Measurements from ENCODE around the gene LASP1. TPM values are rescaled to one million over a fixed set of nuclear protein-coding genes. Genes with fewer than 3 reads are reported as not detected.

Gene LASP1
- total and polyA plus RNA-seq, 2 of the 8 experiments (the other 6 are each of a cell fraction or from before 2014, with no cell fraction given), result 114 to 180 TPM

- Histone ChIP-seq H3K14ac (ENCODE audit: insufficient read length) (no peak overlapping the region), H3K23me2 (ENCODE audit: low read depth, low read length) (no peaks in the 10 kb centered on the region), H3K4ac (replicated peaks; ENCODE audit: insufficient read length, low read depth, low read length) (no peak overlapping the region), H2BK20ac (ENCODE audit: low read length) (no peak overlapping the region), H4K91ac (replicated peaks; ENCODE audit: insufficient read length, low read length) (no peak overlapping the region), H2BK12ac (ENCODE audit: low read depth, low read length) (no peak overlapping the region), H3K4me2 (ENCODE audit: insufficient read depth in 1 of 2, low read depth in 2 of 2, low read length in 2 of 2) (no peak overlapping the region), H4K5ac (ENCODE audit: insufficient read length, low read depth, low read length) (no peak overlapping the region), H3K23ac (ENCODE audit: insufficient read length) (no peak overlapping the region), H3K79me1 (ENCODE audit: low read depth, low read length) (no peaks in the 10 kb centered on the region; the same call in 1 of the 2 replicates), H3K36me3 (ENCODE audit: control insufficient read depth in 2 of 4, insufficient read depth in 4 of 4, low read length in 3 of 4) (peaks cover 4 to 16% (median 10%) of the 10 kb centered on the region in 4 experiments; a peak in 7 of 8 replicates), H3K9me3 (ENCODE audit: insufficient read depth in 2 of 2, low read depth in 1 of 2, low read length in 1 of 2) (no peaks in the 10 kb centered on the region), H4K8ac (ENCODE audit: extremely low read depth, insufficient read depth, low read length) (no peak overlapping the region), H2BK15ac (ENCODE audit: low read length) (no peak overlapping the region), H2BK120ac (replicated peaks; ENCODE audit: low read depth, low read length) (no peak overlapping the region), H2BK5ac (ENCODE audit: low read depth, low read length) (peak overlapping the region; percentile 60), H3K4me1 (replicated peaks in 1 of 4; ENCODE audit: control insufficient read depth in 3 of 4, insufficient read depth in 4 of 4, low read length in 3 of 4) (peaks cover 0 to 10% (median 4%) of the 10 kb centered on the region in 4 experiments; a peak in 6 of 7 replicates), H3K9ac (replicated peaks in 1 of 4; ENCODE audit: extremely low read depth in 1 of 4, low read depth in 3 of 4, low read length in 3 of 4) (no peak overlapping the region; a peak in 2 of 7 replicates), H4K20me1 (replicated peaks in 1 of 2; ENCODE audit: control insufficient read depth in 1 of 2, insufficient read depth in 2 of 2, low read length in 2 of 2) (peaks cover 0 to 3% of the 10 kb centered on the region in 2 experiments), H3K79me2 (ENCODE audit: control insufficient read depth in 1 of 2, insufficient read depth in 2 of 2, low read length in 2 of 2) (no peaks in the 10 kb centered on the region), H3K18ac (ENCODE audit: extremely low read depth, low read length) (no peak overlapping the region), H2AK5ac (ENCODE audit: low read depth, low read length) (no peak overlapping the region), H3K4me3 (ENCODE audit: extremely low read depth in 1 of 4, insufficient read depth in 2 of 4, low read depth in 3 of 4, low read length in 4 of 4) (no peak overlapping the region), H3K27ac (ENCODE audit: low read depth, low read length) (no peak overlapping the region), H3K27me3 (replicated peaks in 1 of 4; ENCODE audit: control insufficient read depth in 3 of 4, extremely low read depth in 1 of 4, insufficient read depth in 3 of 4, low read length in 3 of 4) (no peaks in the 10 kb centered on the region), H3K56ac (replicated peaks; ENCODE audit: insufficient read length, low read depth, low read length) (no peak overlapping the region), H2AFZ (ENCODE audit: low read length) (no peak overlapping the region)
- ChIA-PET POLR2A (ENCODE audit: partially characterized antibody) (interaction anchor here (1.2 to 4.0 kb wide), 7 partner anchors 13 to 146 kb away, joined by 3 to 16 read pairs (median 4); partner anchors contain the start of genes LASP1 and RPL23), CTCF (ENCODE audit: partially characterized antibody) (interaction anchor here (0.5 to 1.3 kb wide), 4 partner anchors 12 to 337 kb away, joined by 3 to 4 read pairs (median 4); no protein-coding TSS in a partner anchor)
- WGBS, 2 experiments (ENCODE audit: extremely low coverage in 1 of 2, insufficient coverage in 1 of 2, insufficient read length in 1 of 2, insufficient replicate concordance in 2 of 2, low coverage in 1 of 2, low lambda C conversion rate in 2 of 2, missing lambda C conversion rate in 1 of 2), result 87% methylated on average over 9 of the region's 9 CpGs; no CpG with 5 or more reads in 1 of the 2 experiments
- FAIRE-seq (no peak), DNase-seq (ENCODE audit: low read depth in 1 of 2, low spot score in 2 of 2) (no peak)
- TF ChIP-seq BCL11A (IDR thresholded peaks at IDR 0.05; ENCODE audit: low read depth in 2 of 2, low read length in 2 of 2) (no peak), CBX8 (IDR thresholded peaks at IDR 0.05; ENCODE audit: borderline replicate concordance, low read depth, low read length) (no peak), TAF7 (optimal IDR thresholded peaks at IDR 0.05; ENCODE audit: borderline replicate concordance, low read depth, low read length) (no peak), SAP30 (IDR thresholded peaks at IDR 0.05; ENCODE audit: insufficient read depth, insufficient replicate concordance, low read length) (no peak), CBX5 (IDR thresholded peaks at IDR 0.05; ENCODE audit: low read depth, low read length) (no peak), RNF2 (IDR thresholded peaks at IDR 0.05; ENCODE audit: borderline replicate concordance, low read depth, low read length, missing control alignments, poor library complexity, severe bottlenecking) (no peak), EP300 (IDR thresholded peaks at IDR 0.05; ENCODE audit: borderline replicate concordance in 1 of 2, low read depth in 2 of 2, low read length in 2 of 2) (no peak), RBBP5 (IDR thresholded peaks at IDR 0.05; ENCODE audit: borderline replicate concordance, low read depth, low read length) (no peak), NANOG (IDR thresholded peaks at IDR 0.05; ENCODE audit: insufficient read depth, low read depth, low read length, poor library complexity, severe bottlenecking) (no peak), SP4 (IDR thresholded peaks at IDR 0.05; ENCODE audit: low read length) (no peak), SIX5 (IDR thresholded peaks at IDR 0.05; ENCODE audit: low read depth, low read length) (no peak)
- TF ChIP-seq, protein P1, sequence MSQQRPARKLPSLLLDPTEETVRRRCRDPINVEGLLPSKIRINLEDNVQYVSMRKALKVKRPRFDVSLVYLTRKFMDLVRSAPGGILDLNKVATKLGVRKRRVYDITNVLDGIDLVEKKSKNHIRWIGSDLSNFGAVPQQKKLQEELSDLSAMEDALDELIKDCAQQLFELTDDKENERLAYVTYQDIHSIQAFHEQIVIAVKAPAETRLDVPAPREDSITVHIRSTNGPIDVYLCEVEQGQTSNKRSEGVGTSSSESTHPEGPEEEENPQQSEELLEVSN (IDR thresholded peaks at IDR 0.05), result no peak
These were observed 28.4 kb downstream of the LASP1 start for GRCh38 chr17:38898291-38898679.

All from H1 (cell line).